GM23248 (cell line): ENCODE data around the gene NKAIN1. TPM values are rescaled to one million over a fixed set of nuclear protein-coding genes. Genes with fewer than 3 reads are reported as not detected.

Experiments
- DNase-seq: peaks from one replicate; pipeline ENCODE4 v3.0.0-alpha.2; 2015
- H2AFZ ChIP-seq: fragments of 200-600 bp; sonication (generic); 2 replicates; pipeline ENCODE4 v1.6.1; 2016; ENCODE audit warnings: antibody characterized with exemption
- H3F3A ChIP-seq: fragments of 200-600 bp; sonication (generic); 2 replicates; pipeline ENCODE4 v1.6.1; 2016; ENCODE audit warnings: mild to moderate bottlenecking, antibody characterized with exemption, mixed run types; ENCODE audit not compliant: insufficient read depth
- H3K27ac ChIP-seq: fragments of 200-600 bp; sonication (generic); 2 replicates; pipeline ENCODE4 v1.5.1; 2016; ENCODE audit warnings: mild to moderate bottlenecking
- H3K27me3 ChIP-seq: fragments of 200-600 bp; sonication (generic); replicated peaks from 2 replicates; pipeline ENCODE4 v1.6.1; 2016; ENCODE audit warnings: mild to moderate bottlenecking; ENCODE audit not compliant: insufficient read depth
- H3K36me3 ChIP-seq: fragments of 200-600 bp; sonication (generic); 2 replicates; pipeline ENCODE4 v1.6.1; 2016; ENCODE audit warnings: low read depth, mild to moderate bottlenecking
- H3K4me1 ChIP-seq: fragments of 200-600 bp; sonication (generic); 2 replicates; pipeline ENCODE4 v1.6.1; 2016; ENCODE audit warnings: mild to moderate bottlenecking; ENCODE audit not compliant: insufficient read depth
- H3K4me2 ChIP-seq: fragments of 200-600 bp; sonication (generic); one replicate; pipeline ENCODE4 v1.6.1; 2016; ENCODE audit warnings: mild to moderate bottlenecking; ENCODE audit not compliant: unreplicated experiment
- H3K4me3 ChIP-seq: fragments of 200-600 bp; sonication (generic); 2 replicates; pipeline ENCODE4 v1.5.1; 2016; ENCODE audit warnings: mild to moderate bottlenecking
- H3K79me2 ChIP-seq: fragments of 200-600 bp; sonication (generic); 2 replicates; pipeline ENCODE4 v1.6.1; 2016; ENCODE audit warnings: mild to moderate bottlenecking; ENCODE audit not compliant: insufficient read depth
- H3K9ac ChIP-seq: fragments of 200-600 bp; sonication (generic); 2 replicates; pipeline ENCODE4 v1.6.1; 2016; ENCODE audit warnings: mild to moderate bottlenecking
- H3K9me2 ChIP-seq: fragments of 200-600 bp; sonication (generic); 2 replicates; pipeline ENCODE4 v1.6.1; 2016; ENCODE audit warnings: mixed run types, mild to moderate bottlenecking, moderate library complexity; ENCODE audit not compliant: insufficient read depth
- H3K9me3 ChIP-seq: fragments of 200-600 bp; sonication (generic); one replicate; pipeline ENCODE4 v1.6.1; 2017; ENCODE audit warnings: low read depth
- H4K20me1 ChIP-seq: fragments of 200-600 bp; sonication (generic); 2 replicates; pipeline ENCODE4 v1.6.0; 2016; ENCODE audit not compliant: insufficient read depth
- EZH2 ChIP-seq: fragments of 200-600 bp; sonication (generic); IDR thresholded peaks from 2 replicates; pipeline ENCODE4 v1.6.1; 2018; ENCODE audit warnings: antibody characterized with exemption, mild to moderate bottlenecking; ENCODE audit not compliant: insufficient read depth, poor library complexity, severe bottlenecking
- EZH2phosphoT487 ChIP-seq: fragments of 200-600 bp; sonication (generic); IDR thresholded peaks from 2 replicates; pipeline ENCODE4 v1.6.1; 2018; ENCODE audit warnings: antibody characterized with exemption, moderate library complexity, mild to moderate bottlenecking, low read depth; ENCODE audit not compliant: insufficient read depth
- WGBS, 2 experiments: methylation state at CpG; one replicate each; pipeline ENCODE4 v1.1.6; 2015 to 2017; ENCODE audit warnings: low lambda C conversion rate in 2 of 2, low coverage in 1 of 2; ENCODE audit errors: missing lambda C conversion rate in 2 of 2; 5-methylcytosine and 5-hydroxymethylcytosine counted together
- in situ Hi-C: fragments of 300-500 bp; cut with MboI; formaldehyde crosslinking; loops from 2 replicates; pipeline ENCODE4 v1.15.0; 2020
- polyA plus RNA-seq: library from polyadenylated mRNA; unstranded; fragments of >200 nt; fragmentation: Nextera tagmentation; extraction: Ambion mirVana; gene quantifications from 2 replicates; pipeline ENCODE4 v1.2.1, GENCODE V29; 2016
- total RNA-seq: library from RNA; depleted of rRNA; stranded (reverse); fragments of >200 nt; shearing (Covaris generic); gene quantifications from 2 replicates; pipeline ENCODE4 v1.2.3, GENCODE V29; 2014

Gene NKAIN1
- total and polyA plus RNA-seq, 2 experiments from 2014 or later: 0.11 TPM; not detected in 1

DNA sequence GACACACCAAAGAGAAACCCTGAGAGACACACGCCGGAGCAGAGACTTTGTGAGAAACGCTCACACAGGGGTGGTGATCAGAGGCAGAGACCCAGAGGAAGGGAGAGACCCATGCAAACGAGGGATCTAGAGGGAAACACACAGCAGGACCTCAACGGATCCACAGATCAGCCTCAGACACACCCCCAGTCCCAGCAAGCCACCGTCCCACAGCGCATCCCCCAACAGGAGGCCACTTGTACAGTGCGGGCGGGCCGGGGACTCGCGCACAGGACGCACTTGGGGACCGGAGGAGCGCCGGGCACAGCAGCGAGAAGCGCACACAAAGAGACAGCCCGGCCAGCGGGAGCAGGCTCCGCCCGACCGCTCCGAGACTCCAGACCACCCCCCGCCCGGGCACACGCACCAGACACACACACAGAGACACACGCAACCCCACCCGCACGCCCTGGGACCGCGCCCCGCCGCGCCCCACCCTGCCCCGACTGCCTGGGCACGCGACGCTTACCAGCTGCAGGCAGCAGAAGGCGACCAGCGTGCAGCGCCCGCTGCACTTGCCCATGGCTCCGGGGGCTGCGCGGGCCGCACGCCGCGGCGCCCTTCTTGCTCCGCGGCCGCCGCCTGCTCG, 587 bp downstream of the NKAIN1 start:
- WGBS, 2 experiments: 0 to 3% methylated on average over 37 to 41 of the region's 56 CpGs
- peaks cover 52% of the 10 kb centered on the region for H3K27me3 ChIP-seq
- DNase-seq: peak; percentile 44

DNA sequence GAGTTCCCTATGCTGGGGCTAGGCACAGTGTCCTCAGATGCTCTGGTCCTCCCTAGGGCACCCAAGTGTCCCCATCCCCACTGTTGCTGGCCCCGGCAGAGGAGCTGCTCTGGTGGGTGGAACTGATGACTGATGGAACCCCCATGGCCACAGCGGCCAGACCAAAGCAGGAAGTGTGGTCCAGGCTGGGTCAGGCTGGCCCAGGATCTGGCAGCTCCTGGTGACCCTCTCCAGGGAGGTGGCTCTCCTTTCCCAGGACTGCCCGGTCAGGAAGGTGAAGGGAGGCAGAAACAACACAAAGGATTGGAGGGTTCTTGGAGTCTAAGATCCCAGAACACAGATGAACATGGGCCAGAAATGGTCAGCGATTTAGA, 1.1 kb downstream of the NKAIN1 start:
- no peak for TF ChIP-seq EZH2phosphoT487
- no peak for TF ChIP-seq EZH2
- no peak for DNase-seq
- H3K9me2 ChIP-seq: no peaks in the 10 kb centered on the region
- in situ Hi-C loops: no loop called here
- H3F3A ChIP-seq: 0 out of 2 replicates have a peak, but pooled peaks cover under 1% of the 10 kb centered on the region
- H3K4me1 ChIP-seq: no peaks in the 10 kb centered on the region
- no peaks in the 10 kb centered on the region for H3K79me2 ChIP-seq
- H3K27me3 ChIP-seq: peaks cover 56% of the 10 kb centered on the region
- peak overlapping the region; percentile 7 for H3K4me2 ChIP-seq
- no peaks in the 10 kb centered on the region for H3K9me3 ChIP-seq
- H3K9ac ChIP-seq: no peak overlapping the region
- 0 out of 2 replicates have a peak overlapping the region, but pooled peaks have one; percentile 33 for H2AFZ ChIP-seq
- no peak overlapping the region for H3K27ac ChIP-seq
- no peaks in the 10 kb centered on the region for H3K36me3 ChIP-seq
- H4K20me1 ChIP-seq: no peaks in the 10 kb centered on the region
- peak overlapping the region; percentile 48; the same call in 1 of the 2 replicates for H3K4me3 ChIP-seq
- WGBS, 2 experiments: 16 to 23% methylated on average over 4 of the region's 4 CpGs

More for the DNA sequence above, 587 bp downstream of the NKAIN1 start:
- no peak overlapping the region for H3K27ac ChIP-seq
- in situ Hi-C loops: no loop called here
- H3K79me2 ChIP-seq: no peaks in the 10 kb centered on the region
- H4K20me1 ChIP-seq: no peaks in the 10 kb centered on the region
- no peak for TF ChIP-seq EZH2phosphoT487
- peak; percentile 56 for TF ChIP-seq EZH2
- peak overlapping the region; percentile 7 for H3K4me2 ChIP-seq
- H3K9ac ChIP-seq: no peak overlapping the region
- H2AFZ ChIP-seq: peak overlapping the region; percentile 33; the same call in 1 of the 2 replicates
- peak overlapping the region; percentile 48; the same call in 1 of the 2 replicates for H3K4me3 ChIP-seq
- H3K9me2 ChIP-seq: no peaks in the 10 kb centered on the region
- H3K4me1 ChIP-seq: no peaks in the 10 kb centered on the region; the same call in 1 of the 2 replicates
- H3K36me3 ChIP-seq: no peaks in the 10 kb centered on the region
- H3K9me3 ChIP-seq: no peaks in the 10 kb centered on the region
- peaks cover 6% of the 10 kb centered on the region; the same call in 1 of the 2 replicates for H3F3A ChIP-seq

DNA sequence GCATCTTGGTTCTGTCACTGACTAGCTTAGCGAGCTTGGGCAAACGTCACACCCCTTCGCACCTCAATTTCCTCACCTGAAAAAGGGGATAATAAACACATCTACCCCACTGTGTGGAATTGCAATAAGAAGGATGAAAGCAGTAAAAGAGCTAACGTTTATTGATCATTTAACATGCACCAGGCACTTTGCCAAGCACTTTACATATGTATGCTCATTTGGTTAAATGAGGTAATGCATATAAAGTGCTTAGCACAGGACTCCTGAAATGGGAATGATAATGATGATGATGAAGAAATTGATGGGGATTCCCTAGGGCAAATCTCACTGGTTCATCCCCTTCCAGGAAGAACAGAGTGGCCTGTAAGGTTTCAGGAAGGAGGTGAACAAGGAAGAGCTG, 4.8 kb downstream of the NKAIN1 start:
- no peak overlapping the region for H3K27ac ChIP-seq
- WGBS, 2 experiments: 60 to 63% methylated on average over 4 of the region's 4 CpGs
- H3K9ac ChIP-seq: no peak overlapping the region
- no peaks in the 10 kb centered on the region for H3K36me3 ChIP-seq
- no peaks in the 10 kb centered on the region for H3K9me2 ChIP-seq
- DNase-seq: no peak
- no peaks in the 10 kb centered on the region for H3K79me2 ChIP-seq
- no peak overlapping the region for H3K4me2 ChIP-seq
- TF ChIP-seq EZH2phosphoT487 (no peak), EZH2 (no peak)
- no peaks in the 10 kb centered on the region for H3K4me1 ChIP-seq
- H3K4me3 ChIP-seq: no peak overlapping the region
- H3K27me3 ChIP-seq: peaks cover 48% of the 10 kb centered on the region
- H3K9me3 ChIP-seq: no peaks in the 10 kb centered on the region
- no peaks in the 10 kb centered on the region for H3F3A ChIP-seq
- no peak overlapping the region for H2AFZ ChIP-seq
- in situ Hi-C loops: no loop called here
- H4K20me1 ChIP-seq: no peaks in the 10 kb centered on the region

DNA sequence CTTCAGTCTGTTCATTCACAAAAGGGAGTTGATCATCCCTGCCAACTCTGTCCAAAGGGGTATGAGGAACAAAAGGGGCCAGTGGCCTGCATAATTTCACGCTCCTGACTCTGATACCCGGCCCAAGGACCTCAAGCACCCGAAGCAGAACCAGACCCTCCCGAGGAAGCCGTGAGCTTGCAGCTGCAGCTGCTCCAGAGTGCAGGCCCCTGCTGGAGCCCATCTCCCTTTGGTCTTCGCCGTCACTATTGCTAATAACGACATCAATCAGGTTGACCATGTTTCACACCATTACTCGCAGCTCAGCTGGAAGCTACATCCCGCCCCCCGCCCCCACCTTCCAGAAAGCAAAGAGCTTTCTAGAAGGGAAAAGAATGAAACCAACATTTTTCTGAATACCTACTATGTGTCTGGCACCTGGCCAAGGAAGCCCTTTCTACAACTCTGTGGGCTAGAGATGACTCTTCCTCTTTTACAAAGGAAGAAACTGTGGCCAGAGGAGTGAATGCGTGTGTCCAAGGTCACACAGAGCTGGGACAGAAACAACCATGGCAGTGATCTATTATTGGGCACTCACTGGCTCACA, 5.5 kb downstream of the NKAIN1 start:
- Histone ChIP-seq H3K36me3 (no peaks in the 10 kb centered on the region), H3K79me2 (no peaks in the 10 kb centered on the region), H3K27ac (no peak overlapping the region), H3F3A (no peaks in the 10 kb centered on the region), H3K9me2 (no peaks in the 10 kb centered on the region), H3K4me3 (no peak overlapping the region), H3K4me1 (no peaks in the 10 kb centered on the region), H3K4me2 (no peak overlapping the region), H4K20me1 (no peaks in the 10 kb centered on the region), H2AFZ (no peak overlapping the region), H3K27me3 (peaks cover 48% of the 10 kb centered on the region), H3K9me3 (no peaks in the 10 kb centered on the region), H3K9ac (no peak overlapping the region)
- no peak for DNase-seq
- in situ Hi-C loops: no loop called here
- TF ChIP-seq EZH2phosphoT487 (no peak), EZH2 (no peak)
- WGBS, 2 experiments: 43 to 44% methylated on average over 12 of the region's 12 CpGs
